K562 (cell line): ENCODE data around the gene BORCS5. TPM values are rescaled to one million over a fixed set of nuclear protein-coding genes. Genes with fewer than 3 reads are reported as not detected.

Experiments used
- ATAC-seq: fragments of 200-7000 bp; cut with Tn5 transposase; 3 replicates; pipeline ENCODE4 v1.9.1; 2020; ENCODE audit warnings: moderate library complexity
- BruUV-seq: library from RNA; stranded (reverse); fragments of 400-500 nt; replicated peaks from 2 replicates; lab custom pipeline; 2021; lab: Mats Ljungman, UMichigan
- CTCF ChIA-PET: fragments of 300-600 bp; formaldehyde crosslinking; extraction: SDS; loops from one replicate; lab custom pipeline; 2021; ENCODE audit warnings: low intra/inter-chr PET ratio; lab: Yijun Ruan, JAX
- POLR2A ChIA-PET: fragments of 300-600, 350-650 bp; sonication (Branson Sonifier 250); formaldehyde crosslinking; extraction: SDS; loops from one replicate; lab custom pipeline; 2021; ENCODE audit warnings: antibody characterized with exemption, inconsistent platforms; lab: Yijun Ruan, JAX
- DNase-seq, 4 experiments: peaks; one replicate each; pipeline versions ENCODE4 v3.0.0 to v3.0.0-alpha.2; 2011 to 2018; ENCODE audit warnings: low spot score in 3 of 4, mixed read lengths in 3 of 4; ENCODE audit errors: extremely low read depth in 1 of 4
- FAIRE-seq: peaks from 2 replicates; lab custom pipeline; 2011; peaks lifted over from hg19 to GRCh38; lab: Jason Lieb, UNC
- H2AFZ ChIP-seq: 2 replicates; pipeline ENCODE4 v1.6.0; 2011; ENCODE audit warnings: low read depth, low read length, control low read depth, inconsistent platforms
- H3K27ac ChIP-seq: fragments of 200-600 bp; 3 replicates; pipeline ENCODE4 v1.8.0; 2011; ENCODE audit warnings: low read depth, mild to moderate bottlenecking, control low read depth, inconsistent platforms, low read length, moderate library complexity, mixed read lengths; ENCODE audit errors: extremely low read depth
- H3K27me3 ChIP-seq, 2 experiments: fragments of 300-600 bp in 1 of 2; 2 replicates in 1 of 2; 3 replicates in 1 of 2; pipeline versions ENCODE4 v1.6.0 to v1.8.0; 2011; ENCODE audit warnings: inconsistent platforms in 2 of 2, low read length in 2 of 2, mild to moderate bottlenecking in 1 of 2, mixed read lengths in 1 of 2, moderate library complexity in 1 of 2; ENCODE audit not compliant: control insufficient read depth in 2 of 2, insufficient read depth in 2 of 2
- H3K36me3 ChIP-seq: fragments of 300-600 bp; 3 replicates; pipeline ENCODE4 v1.8.0; 2011; ENCODE audit warnings: mild to moderate bottlenecking, low read length, inconsistent platforms; ENCODE audit not compliant: control insufficient read depth, insufficient read depth
- H3K4me1 ChIP-seq, 2 experiments: fragments of 200-600 bp in 1 of 2; replicated peaks in 1 of 2; 2 replicates in 1 of 2; 3 replicates in 1 of 2; pipeline versions ENCODE4 v1.5.1 to v1.8.0; 2011; ENCODE audit warnings: inconsistent platforms in 2 of 2, low read length in 2 of 2, mild to moderate bottlenecking in 1 of 2, mixed read lengths in 1 of 2, moderate library complexity in 1 of 2; ENCODE audit not compliant: control insufficient read depth in 2 of 2, insufficient read depth in 2 of 2
- H3K4me2 ChIP-seq: 2 replicates; pipeline ENCODE4 v1.6.1; 2011; ENCODE audit warnings: low read length, control low read depth, inconsistent platforms, mixed read lengths; ENCODE audit not compliant: insufficient read depth
- H3K4me3 ChIP-seq: fragments of 200-600 bp; sonication (generic), shearing (Covaris generic); 2 replicates; pipeline ENCODE4 v1.5.1; 2016; ENCODE audit warnings: control low read depth, inconsistent platforms
- H3K79me2 ChIP-seq: fragments of 200-600 bp; 3 replicates; pipeline ENCODE4 v1.8.0; 2011; ENCODE audit warnings: low read length, inconsistent platforms; ENCODE audit not compliant: control insufficient read depth, insufficient read depth
- H3K9ac ChIP-seq, 2 experiments: 2 replicates each; pipeline versions ENCODE4 v1.6.0 to v1.6.1; 2011; ENCODE audit warnings: low read depth in 2 of 2, low read length in 2 of 2, control low read depth in 1 of 2, inconsistent platforms in 1 of 2, mild to moderate bottlenecking in 1 of 2, mixed read lengths in 1 of 2; ENCODE audit not compliant: insufficient read depth in 1 of 2
- H3K9me1 ChIP-seq: one replicate; pipeline ENCODE4 v1.6.0; 2011; ENCODE audit warnings: inconsistent platforms, mild to moderate bottlenecking, low read length, moderate library complexity; ENCODE audit not compliant: control insufficient read depth, insufficient read depth
- H3K9me3 ChIP-seq: replicated peaks from 2 replicates; pipeline ENCODE4 v1.5.1; 2011; ENCODE audit warnings: low read depth, low read length, inconsistent platforms; ENCODE audit not compliant: control insufficient read depth, insufficient read depth
- H4K20me1 ChIP-seq: replicated peaks from 2 replicates; pipeline ENCODE4 v1.6.1; 2011; ENCODE audit warnings: low read length, inconsistent platforms, mixed read lengths; ENCODE audit not compliant: control insufficient read depth, insufficient read depth
- CBX1 ChIP-seq: sonication (generic); IDR thresholded peaks from 2 replicates; pipeline ENCODE4 v1.6.1; 2016; ENCODE audit warnings: antibody characterized with exemption, low read depth, mild to moderate bottlenecking
- JUNB ChIP-seq: fragments of 450-650 bp; formaldehyde crosslinking; conservative IDR thresholded peaks from 2 replicates; pipeline ENCODE4 v1.4.0; 2020; ENCODE audit warnings: mild to moderate bottlenecking
- KLF1 ChIP-seq: fragments of 450-650 bp; IDR thresholded peaks from 2 replicates; pipeline ENCODE4 v1.6.1; 2016; ENCODE audit warnings: missing genetic modification characterization, missing compliant biosample characterization
- SREBF2 ChIP-seq: sonication (generic); formaldehyde crosslinking; IDR thresholded peaks from 2 replicates; pipeline ENCODE4 v1.4.0; 2020; ENCODE audit warnings: mild to moderate bottlenecking, missing genetic modification reagents
- WGBS: fragments of 100-300 bp; shearing (Covaris generic); methylation state at CpG from one replicate; pipeline ENCODE4 v1.1.6; 2016; ENCODE audit warnings: low coverage, mixed read lengths; ENCODE audit not compliant: insufficient coverage; ENCODE audit errors: missing lambda C conversion rate; 5-methylcytosine and 5-hydroxymethylcytosine counted together
- in situ Hi-C: fragments of 300-500 bp; cut with MboI; formaldehyde crosslinking; loops from 4 replicates; pipeline ENCODE4 v1.15.0; 2018; ENCODE audit warnings: inconsistent platforms, mixed read lengths
- intact Hi-C: fragments of 100-400 bp; cut with micrococcal nuclease; formaldehyde crosslinking; loops from 2 replicates; pipeline ENCODE4 v1.14.2; 2022
- polyA plus RNA-seq, 8 experiments: library from polyadenylated mRNA; depleted of rRNA in 4 of 8; stranded (reverse) in 5 of 8; unstranded in 3 of 8; fragments of >200 nt; fragmentation: Nextera tagmentation in 2 of 8; fragmentation: Illumina TruSeq in 1 of 8; extraction: Ambion mirVana in 2 of 8; extraction: Trizol in 1 of 8; gene quantifications; 2 replicates each; pipeline versions ENCODE4 v1.2.1 to v1.2.3, GENCODE V29; 2011 to 2014; ENCODE audit warnings: inconsistent platforms in 1 of 8, missing spikeins in 1 of 8
- total RNA-seq, 7 experiments: library from RNA; depleted of rRNA in 6 of 7; stranded (reverse); fragments of >200 nt in 6 of 7; fragmentation: Illumina TruSeq in 2 of 7; extraction: Trizol in 2 of 7; gene quantifications; 2 replicates each; pipeline versions ENCODE4 v1.2.1 to v1.2.3, GENCODE V29; 2011 to 2021; ENCODE audit warnings: low replicate concordance in 1 of 7

The BORCS5 gene
- total and polyA plus RNA-seq, 9 of the 15 experiments (the other 6 are each of a cell fraction or from before 2014, with no cell fraction given) = 0.31 to 12.4 (median 6.6) TPM

- Histone ChIP-seq H3K9ac (no peak overlapping the region), H4K20me1 (no peaks in the 10 kb centered on the region), H3K79me2 (no peaks in the 10 kb centered on the region), H3K4me2 (no peak overlapping the region), H2AFZ (no peak overlapping the region), H3K4me1 (peaks cover 0 to 4% of the 10 kb centered on the region in 2 experiments; a peak in 2 of 5 replicates), H3K9me1 (no peaks in the 10 kb centered on the region), H3K36me3 (no peaks in the 10 kb centered on the region), H3K9me3 (no peaks in the 10 kb centered on the region)
- no peak for FAIRE-seq
- no peak for ATAC-seq
- DNase-seq = no peak
- no TSS peak for BruUV-seq
- TF ChIP-seq KLF1 = no peak
- no peak for TF ChIP-seq CBX1
- TF ChIP-seq SREBF2 (CRISPR knock-in tag) = no peak
- TF ChIP-seq JUNB = no peak
- TF ChIP-seq, all 486 proteins: peak for 0
- Histone ChIP-seq H3K27ac (no peak overlapping the region), H3K27me3 (no peaks in the 10 kb centered on the region), H3K4me3 (no peak overlapping the region)
- POLR2A ChIA-PET = no interaction called here
- in situ Hi-C loops (loop anchor here (5.0 to 25.0 kb wide), 2 partner anchors 250 to 770 kb away; no protein-coding TSS in a partner anchor), intact Hi-C loops (no loop called here)
- 40% methylated on average over 1 of the region's 1 CpG for whole genome bisulfite sequencing
- CTCF ChIA-PET = no interaction called here
Observed at GRCh38 chr12:12331896-12332295, 25.0 kb upstream of the BORCS5 start.
